Measurements from ENCODE around the gene SRPK2.

DNA sequence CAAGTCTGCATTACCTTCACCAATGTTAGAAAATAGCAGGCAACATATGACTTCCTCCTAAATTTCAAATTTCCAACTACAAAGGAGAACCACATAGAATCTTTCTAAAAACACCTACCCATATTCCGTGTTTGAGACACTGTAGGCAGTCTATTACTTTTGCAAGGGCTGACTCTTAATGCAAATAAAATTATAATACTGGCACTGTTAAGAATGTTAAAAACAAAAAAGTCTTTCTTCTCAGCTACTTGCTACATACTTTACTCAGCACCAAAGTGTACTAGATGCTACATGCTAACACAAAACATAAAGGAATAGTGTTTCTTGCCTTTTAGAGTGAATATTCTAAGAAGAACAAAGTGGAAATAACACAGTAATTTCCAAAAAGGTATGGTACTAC is 65.4 kb downstream of the SRPK2 start:
- TF ChIP-seq CTCF (IDR thresholded peaks at IDR 0.05; ENCODE audit: insufficient read depth, low read depth, low read length), result no peak
- TF ChIP-seq EZH2 (IDR thresholded peaks at IDR 0.05; ENCODE audit: insufficient read depth, low read length), result no peak

Measured in astrocyte (in vitro differentiated cells and primary cell).